Left cardiac atrium (tissue), 4 donors: ENCODE measurements around the gene CAMK2D. TPM values are rescaled to one million over a fixed set of nuclear protein-coding genes. Genes with fewer than 3 reads are reported as not detected.
"Not testable (repeated sequence)": the region's sequence is repeated elsewhere in the genome, so short reads cannot be mapped to it uniquely, and the experiment has no call there.

Source experiments
- ATAC-seq, 2 donors: fragments of 200-7000 bp; cut with Tn5 transposase; one replicate each; pipeline ENCODE4 v1.9.1; 2020; ENCODE audit warnings: mild to moderate bottlenecking in 2 of 2, moderate library complexity in 2 of 2
- DNase-seq: peaks from one replicate; pipeline ENCODE4 v3.0.0-alpha.2; 2020
- intact Hi-C, 2 donors: fragments of 100-400 bp; cut with DNase I; formaldehyde crosslinking; loops; one replicate each; pipeline versions ENCODE4 v1.14.1 to v1.15.1; 2022 to 2023
- total RNA-seq, 2 donors: library from RNA; stranded (reverse); fragmentation: NEBNext Ultra II Directional; extraction: Animal tissue kit (Norgen Biotek cat#: 25700); gene quantifications; one replicate each; pipeline ENCODE4 v1.2.1, GENCODE V29; 2021
- donor health status: DM: no; HTN: yes; CAD: no.
- donor health status: DM: no; HTN: yes; CAD: no; lungs with severe emphysema.
- donor health status: DM: yes; HTN: yes; CAD: no.
- donor health status: Dilated cardiomyopathy.

CAMK2D gene
- total RNA-seq, 2 donors from 2014 or later: 133 to 136 TPM

DNA sequence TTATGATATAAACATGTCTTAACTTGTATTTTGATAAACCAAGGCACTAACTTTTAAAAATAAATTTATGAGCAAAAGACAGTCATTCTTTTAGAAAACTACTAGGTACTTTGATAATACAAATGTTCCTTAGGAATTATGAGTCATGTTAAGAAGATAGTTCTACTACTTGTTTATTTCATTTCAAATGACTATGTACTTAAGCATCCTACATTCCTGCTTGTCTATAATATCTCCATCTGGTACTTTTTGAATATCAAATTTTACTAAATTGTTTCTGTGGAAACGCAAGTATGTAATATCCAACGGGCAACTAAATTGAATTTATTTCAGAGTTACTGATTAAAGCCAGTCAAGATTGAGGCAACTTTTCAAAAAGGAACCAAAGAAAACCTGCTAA is 61.8 kb downstream of the CAMK2D start:
- ATAC-seq: no peak
- intact Hi-C loops: no loop called here
- no peak for DNase-seq

GRCh38 chr4:113697429-113697828 is 64.1 kb downstream of the CAMK2D start:
- no peak for DNase-seq
- ATAC-seq: no peak
- intact Hi-C loops: no loop called here

GRCh38 chr4:113695328-113696169 is 66.0 kb downstream of the CAMK2D start:
- peak in 1 of 2 donors; percentile 80 for ATAC-seq
- intact Hi-C loops: no loop called here

GRCh38 chr4:113694008-113694407 is 67.5 kb downstream of the CAMK2D start:
- intact Hi-C loops: no loop called here
- DNase-seq (no peak), ATAC-seq (no peak)

More at GRCh38 chr4:113695328-113696169, 66.0 kb downstream of the CAMK2D start:
- no peak for DNase-seq

DNA sequence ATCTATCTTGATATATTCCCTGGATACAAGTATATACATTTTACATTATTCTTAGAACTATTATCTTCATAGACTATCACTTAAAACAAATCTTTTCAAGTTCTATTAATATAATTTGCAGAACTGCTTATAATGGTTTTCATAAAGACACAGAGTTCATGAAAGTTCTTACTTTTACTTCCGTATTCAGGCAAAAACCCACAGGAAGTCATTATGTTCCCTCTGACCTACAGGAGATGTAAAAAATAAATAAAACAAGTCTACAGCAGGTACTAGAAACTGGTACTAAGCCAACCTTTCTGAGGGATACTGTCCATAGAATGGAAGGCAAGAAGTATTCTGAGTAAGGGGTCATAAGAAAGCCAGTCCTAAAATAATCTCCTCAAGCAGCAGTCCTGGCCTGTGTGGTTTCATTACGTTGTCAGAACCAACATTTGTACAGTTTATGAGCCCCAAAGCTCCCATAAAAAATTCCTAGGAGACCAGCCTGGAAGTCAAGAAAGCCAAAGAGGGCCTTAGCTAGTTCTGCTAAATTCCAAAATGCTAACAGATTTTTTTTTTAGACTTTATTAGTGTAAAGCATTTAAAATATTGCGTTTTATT is 68.6 kb downstream of the CAMK2D start:
- intact Hi-C loops: no loop called here
- DNase-seq (no peak), ATAC-seq (peak in 1 of 2 donors; percentile 30)

- intact Hi-C loops: no loop called here
- DNase-seq: no peak
- no peak for ATAC-seq
Observed at GRCh38 chr4:113691676-113692075, 69.9 kb downstream of the CAMK2D start.

DNA sequence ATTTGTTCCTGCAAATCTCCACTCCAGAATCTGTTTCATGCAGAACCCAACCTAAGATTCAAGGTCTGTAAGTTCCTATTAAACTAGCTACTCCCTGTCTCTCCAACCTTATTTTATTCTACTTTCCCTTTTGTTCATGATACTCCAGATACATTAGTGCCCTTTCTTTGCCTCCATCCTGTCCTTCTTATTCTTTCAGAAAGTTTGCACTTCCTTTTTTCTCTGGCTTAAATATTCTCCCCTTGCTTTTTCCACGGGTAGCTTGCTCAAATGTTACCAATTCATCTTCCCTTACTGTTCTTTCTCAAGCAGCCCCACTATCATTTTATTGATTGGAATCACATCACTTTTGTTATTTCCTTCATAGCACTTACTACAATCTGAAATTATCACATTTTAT is 72.1 kb downstream of the CAMK2D start:
- DNase-seq (no peak), ATAC-seq (no peak)
- intact Hi-C loops: no loop called here

- intact Hi-C loops: no loop called here
- no peak for ATAC-seq
- no peak for DNase-seq
Observed at GRCh38 chr4:113687067-113687718, 74.3 kb downstream of the CAMK2D start.

DNA sequence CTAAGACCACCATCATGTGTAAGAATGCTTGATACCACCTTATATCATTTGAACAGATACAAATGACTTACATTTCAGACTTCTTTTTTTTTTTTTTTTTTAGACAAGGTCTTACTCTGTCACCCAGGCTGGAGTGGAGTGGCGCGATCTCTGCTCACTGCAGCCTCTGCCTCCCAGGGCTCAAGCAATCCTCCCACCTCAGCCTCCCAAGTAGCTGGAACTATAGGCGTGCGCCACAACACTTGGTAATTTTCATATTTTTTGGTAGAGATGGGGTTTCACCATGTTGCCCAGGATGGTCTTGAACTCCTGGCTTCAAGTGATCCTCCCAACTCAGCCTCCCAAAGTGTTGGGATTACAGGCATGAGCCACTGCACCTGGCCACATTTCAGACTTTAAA is 76.4 kb downstream of the CAMK2D start:
- ATAC-seq, intact Hi-C loops, DNase-seq: not testable (repeated sequence)

DNA sequence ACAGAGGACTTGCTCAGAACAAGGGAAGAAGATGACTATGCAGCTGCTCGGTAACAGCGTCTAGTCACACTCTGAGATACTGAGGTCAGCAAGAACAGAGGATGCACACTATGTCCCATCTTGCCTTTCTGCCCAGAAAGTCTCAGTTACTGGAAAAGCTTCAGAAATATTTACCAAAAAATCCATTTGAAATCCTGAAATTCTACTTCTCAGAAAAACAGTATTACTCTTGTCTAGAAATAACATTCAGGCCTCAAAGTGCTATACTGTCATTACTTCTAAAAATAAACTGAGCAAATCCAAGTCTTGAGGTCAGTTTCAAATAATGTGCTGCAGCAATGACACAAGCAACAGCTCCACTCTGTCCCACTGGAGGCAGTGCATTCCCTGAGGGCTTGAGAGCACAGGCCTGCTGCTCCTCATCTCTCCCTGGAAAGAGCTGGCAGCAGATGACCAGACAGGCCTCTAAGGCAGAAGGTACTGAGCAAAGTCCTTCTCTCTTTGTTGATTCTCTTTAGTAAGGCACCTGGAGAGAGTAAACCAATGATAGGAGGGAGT is 76.9 kb downstream of the CAMK2D start:
- DNase-seq (peak; percentile 65), ATAC-seq (peak; percentile 95)
- intact Hi-C loops: loop anchor here in 1 of 2 donors (5.0 kb wide), 1 partner anchor 137 kb away; no protein-coding TSS in a partner anchor

DNA sequence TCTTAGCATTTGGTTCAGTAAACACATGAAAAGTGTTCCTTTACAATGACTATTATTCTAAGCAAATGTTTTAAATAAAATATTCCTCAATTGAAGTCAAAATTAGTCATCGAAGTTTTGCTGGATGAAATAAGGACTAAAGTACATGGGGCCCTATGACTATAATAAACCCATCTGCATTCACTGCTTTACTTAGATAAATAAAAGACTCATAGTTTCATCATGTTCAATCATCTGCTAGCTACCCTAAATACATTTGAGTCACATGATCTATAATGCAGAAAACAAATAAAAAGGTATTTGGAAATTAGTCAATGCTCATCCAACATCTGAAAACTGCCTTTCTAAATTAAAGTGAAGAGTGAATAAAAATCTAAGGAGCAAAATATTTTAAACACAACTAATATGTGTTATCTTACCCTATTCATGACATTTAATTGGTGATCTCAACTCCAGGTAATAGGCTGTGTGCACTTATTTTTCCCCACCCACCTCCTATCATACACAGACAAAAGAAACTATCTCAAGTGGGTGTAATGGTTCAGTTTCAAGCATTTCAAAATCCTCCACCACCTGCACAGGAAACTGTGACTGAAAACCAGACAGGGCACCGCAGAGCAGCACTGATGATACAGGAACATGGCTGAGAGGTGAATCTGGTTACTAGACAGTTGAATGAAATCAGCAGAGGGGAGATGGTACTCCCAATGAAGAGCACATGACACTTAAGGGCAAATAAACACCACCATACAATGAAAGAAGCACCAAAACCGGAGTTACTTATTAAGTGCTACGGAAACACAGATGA is 78.6 kb downstream of the CAMK2D start:
- intact Hi-C loops: loop anchor here in 1 of 2 donors (5.0 kb wide), 1 partner anchor 136 kb away; no protein-coding TSS in a partner anchor
- ATAC-seq (peak in 1 of 2 donors; percentile 12), DNase-seq (no peak)

DNA sequence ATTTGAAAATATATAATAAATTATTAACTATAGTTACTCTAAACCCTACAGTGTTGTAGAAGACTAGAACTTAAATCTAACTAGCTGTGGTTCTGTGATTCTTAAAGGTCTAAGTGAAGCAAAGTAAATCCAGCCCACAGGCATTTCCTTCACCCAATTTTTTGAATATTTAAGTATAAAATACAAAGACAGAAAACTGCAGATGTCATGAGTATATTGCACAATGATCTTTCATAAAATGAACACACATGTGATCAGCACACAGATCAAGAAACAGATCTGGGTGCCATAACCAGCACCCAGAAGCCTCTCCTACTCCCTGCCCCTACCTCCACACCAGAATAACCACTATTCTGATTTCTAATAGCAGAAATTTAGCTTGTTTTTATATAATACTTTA is 82.9 kb downstream of the CAMK2D start:
- intact Hi-C loops: no loop called here
- no peak for ATAC-seq
- no peak for DNase-seq

- intact Hi-C loops: no loop called here
- no peak for ATAC-seq
Observed at GRCh38 chr4:113677325-113677724, 84.2 kb downstream of the CAMK2D start.

DNA sequence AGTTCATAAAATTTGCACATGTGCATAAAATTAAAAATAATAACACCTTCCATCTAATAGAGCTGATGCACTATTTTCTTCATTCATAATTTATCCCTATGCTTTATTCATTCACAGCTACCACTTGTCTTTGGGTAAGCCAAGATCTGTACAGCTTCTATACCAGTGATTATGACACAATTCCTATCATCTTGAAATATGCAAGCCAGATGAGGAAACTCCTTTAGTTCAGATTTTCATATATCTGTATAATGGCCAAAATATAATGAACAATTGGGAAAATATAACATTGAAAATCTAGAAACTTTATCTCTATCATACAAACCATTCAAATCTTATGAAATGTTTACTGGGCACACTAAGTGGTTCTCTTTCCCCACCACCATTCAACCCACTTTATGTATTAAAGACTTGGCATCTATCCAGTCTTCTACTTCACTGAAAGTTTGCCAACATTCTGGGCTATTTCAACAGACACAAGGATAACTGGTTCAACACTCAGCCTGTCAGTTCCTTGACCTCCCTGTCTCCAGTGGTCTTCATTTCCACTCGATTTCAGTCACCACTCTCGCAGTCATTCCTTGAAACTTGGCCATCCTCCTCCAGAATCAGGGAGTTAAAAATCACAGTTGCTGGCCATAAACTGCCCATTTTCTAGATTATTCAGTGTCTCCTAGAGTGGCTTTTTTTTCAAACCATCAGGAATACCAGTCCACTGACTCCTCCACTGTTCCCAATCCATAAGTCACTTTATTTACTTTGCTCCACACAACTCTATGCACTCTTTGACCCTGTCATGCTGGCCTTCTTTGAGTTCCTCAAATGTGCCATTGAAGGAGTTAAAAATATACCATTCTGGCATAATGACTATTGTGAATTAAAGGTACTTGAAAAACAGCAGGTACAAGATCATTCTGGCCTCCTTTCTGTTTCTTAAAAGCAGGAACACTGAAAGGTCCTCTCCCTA is 85.5 kb downstream of the CAMK2D start:
- intact Hi-C loops: no loop called here
- ATAC-seq (peak; percentile 32 to 68), DNase-seq (no peak)

More at GRCh38 chr4:113677325-113677724, 84.2 kb downstream of the CAMK2D start:
- DNase-seq: no peak

DNA sequence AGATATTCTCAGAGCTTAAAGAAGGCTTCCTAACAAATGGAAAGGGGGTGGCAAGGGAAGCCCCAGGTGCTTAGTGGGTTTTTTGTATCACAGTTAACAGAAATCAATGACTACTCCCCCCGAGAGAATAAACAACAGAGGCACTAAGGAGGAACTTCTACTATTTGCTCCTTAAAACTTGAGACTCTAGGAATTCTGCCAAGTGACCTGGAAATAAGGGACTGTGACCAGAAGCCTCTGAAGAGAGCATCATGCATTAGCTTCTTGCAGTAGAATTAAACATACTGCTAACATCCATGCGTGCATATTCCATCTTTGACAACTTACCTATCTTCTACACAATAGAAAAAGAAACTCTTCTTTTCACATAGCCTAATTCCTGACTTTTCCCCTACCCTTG is 86.8 kb downstream of the CAMK2D start:
- intact Hi-C loops: no loop called here
- DNase-seq: no peak

DNA sequence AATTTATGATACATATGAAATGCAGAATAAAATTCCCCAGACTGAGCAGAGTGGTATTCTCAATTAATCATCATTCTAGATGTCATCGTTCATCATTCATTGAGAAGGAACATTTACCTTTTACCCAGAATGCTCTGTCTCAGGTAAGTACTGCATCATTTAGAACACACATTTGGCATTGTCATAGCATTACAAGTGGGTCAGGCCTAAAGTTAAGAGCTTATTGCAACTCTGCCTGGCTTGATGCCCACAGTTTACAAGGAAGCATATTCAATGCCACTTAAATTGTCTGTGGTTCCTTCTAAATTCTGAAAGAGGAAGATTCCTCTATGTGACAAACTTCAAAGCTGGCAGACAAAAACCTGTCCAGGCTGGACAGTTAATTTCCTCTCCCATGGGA is 87.3 kb downstream of the CAMK2D start:
- DNase-seq (no peak), ATAC-seq (peak; percentile 27 to 33)
- intact Hi-C loops: no loop called here

More for the DNA sequence above, 86.8 kb downstream of the CAMK2D start:
- no peak for ATAC-seq

- no peak for DNase-seq
- peak in 1 of 2 donors; percentile 65 for ATAC-seq
- intact Hi-C loops: no loop called here
Observed at GRCh38 chr4:113673450-113673849, 88.1 kb downstream of the CAMK2D start.
